Epithelial cell of alveolus of lung (primary cell): ENCODE data around the gene TMEM170A. TPM values are rescaled to one million over a fixed set of nuclear protein-coding genes. Genes with fewer than 3 reads are reported as not detected.

ENCODE experiments used
- total RNA-seq: library from RNA; depleted of rRNA; stranded (reverse); fragments of >200 nt; gene quantifications from 2 replicates; pipeline ENCODE4 v1.2.1, GENCODE V29; 2015

TMEM170A gene, protein sequence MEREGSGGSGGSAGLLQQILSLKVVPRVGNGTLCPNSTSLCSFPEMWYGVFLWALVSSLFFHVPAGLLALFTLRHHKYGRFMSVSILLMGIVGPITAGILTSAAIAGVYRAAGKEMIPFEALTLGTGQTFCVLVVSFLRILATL
- total RNA-seq, result 8.8 and 13.3 TPM in 2 replicates

DNA sequence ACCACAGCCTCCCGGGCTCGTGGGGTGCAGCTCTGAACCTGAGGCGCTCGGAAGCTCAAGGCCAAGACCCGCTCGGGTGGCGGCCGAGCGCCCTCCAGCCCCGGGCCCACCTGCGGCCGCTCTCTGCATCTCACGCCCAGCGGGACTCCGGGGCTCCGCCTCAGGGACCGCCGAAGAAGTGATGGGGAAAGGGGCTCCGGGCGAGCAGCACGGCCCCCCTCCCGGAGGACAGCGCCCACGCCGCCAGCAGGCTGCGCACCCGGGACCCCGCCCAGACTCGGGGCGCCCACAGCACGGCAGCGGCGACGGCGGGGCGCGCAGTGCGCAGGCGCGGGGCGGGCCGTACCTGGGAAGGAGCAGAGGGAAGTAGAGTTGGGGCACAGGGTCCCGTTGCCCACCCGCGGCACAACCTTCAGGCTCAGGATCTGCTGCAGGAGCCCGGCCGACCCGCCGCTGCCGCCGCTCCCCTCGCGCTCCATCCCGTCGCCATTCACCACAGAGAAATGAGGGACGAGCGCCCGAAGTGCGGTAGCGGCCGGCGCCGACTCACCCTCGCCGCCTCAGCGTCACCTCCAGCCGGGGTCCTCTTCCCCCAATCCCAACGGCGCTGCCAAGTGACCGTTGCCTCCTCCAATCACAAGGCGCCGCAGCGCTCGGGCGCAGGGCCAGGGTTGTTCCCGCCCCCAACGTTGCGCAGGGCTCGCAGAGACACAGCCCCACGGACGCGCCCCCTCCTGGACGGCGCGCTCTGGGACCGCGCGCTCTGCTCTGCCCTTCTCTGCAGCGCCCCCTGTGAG, at the start of gene TMEM170A:
Gene TMEM170A, minus strand, starts transcription at position 568 of the 797 bp plus-strand sequence. Its CDS starts 89 bp downstream, at position 479.

DNA sequence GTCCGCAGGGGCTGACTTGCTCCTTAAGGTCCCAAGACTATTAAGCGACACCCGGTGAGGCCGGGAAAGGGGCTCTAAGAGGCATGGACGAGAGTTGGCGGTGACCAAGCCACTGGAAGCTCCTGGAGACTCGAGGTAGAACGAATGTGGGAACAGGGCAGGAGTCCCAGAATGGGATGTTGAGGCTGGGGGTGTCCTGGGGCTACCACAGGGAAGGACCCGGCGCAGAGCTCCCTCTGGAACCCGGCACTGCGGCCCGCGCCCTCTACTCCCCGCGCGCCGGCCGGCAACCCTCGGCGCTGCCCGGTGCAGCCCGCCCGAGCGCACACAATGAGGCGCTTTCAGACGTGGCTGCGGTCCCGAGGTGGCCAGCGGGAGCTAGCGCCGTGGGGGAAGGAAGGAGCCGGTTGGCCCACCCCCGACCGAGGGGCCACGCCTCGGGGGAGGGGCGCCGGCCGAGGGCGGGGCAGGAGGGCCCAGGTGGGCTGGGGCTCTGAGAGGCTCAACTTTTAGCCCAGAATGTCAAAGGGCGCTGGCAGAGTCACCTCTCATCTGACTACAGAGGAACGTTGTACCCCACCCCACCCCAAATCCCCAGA, 30.7 kb upstream of the TMEM170A start, which contains the start of gene CHST6:
Gene CHST6, minus strand, starts transcription at position 366 of the 599 bp plus-strand sequence. CDS start 15,613 bp downstream, outside the sequence.

DNA sequence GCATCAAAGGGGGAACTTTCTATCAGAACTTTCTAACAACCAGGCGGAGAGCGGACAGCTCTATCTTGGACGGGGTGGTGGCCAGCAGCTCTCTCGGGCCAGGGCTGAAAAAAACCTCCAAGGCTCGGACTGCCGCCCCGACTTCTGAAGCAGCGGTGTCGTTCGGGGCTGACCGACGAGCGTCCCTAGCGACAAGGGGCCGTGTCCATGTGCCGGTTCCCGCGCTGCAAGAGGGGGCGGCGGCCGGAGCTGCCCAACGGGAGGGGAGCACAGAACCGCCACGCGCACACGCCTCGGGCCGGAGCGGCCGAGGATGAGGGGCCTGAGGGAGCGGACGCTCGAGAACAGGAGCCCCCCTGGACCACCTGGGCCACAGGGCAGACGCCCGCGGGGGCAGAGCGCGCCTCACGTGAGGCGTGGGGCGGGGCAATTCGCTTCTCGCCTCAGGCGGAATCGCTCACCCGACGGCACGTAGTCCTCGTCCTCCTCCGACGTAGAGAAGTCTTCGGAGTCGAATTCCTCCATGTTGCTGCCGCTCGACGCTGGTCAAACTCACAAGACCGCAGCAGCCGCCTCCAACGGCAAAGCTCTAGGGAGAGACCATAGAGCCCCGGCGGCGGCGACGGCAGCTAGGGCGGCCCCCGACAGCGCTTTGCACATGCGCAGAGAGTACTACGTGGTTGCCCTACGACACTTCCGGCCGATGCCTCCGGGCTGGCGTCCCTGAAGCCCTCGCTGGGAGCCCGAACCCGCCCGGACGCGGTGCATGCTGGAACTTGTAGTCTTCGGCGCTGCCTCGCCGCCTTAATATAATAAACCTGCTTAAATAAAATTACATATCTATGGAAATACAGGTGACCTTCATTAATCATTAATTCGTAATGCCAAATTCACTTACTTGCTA, 31.4 kb downstream of the TMEM170A start, which contains the start of gene CFDP1:
Gene CFDP1, minus strand, starts transcription at position 676 of the 904 bp plus-strand sequence. Its CDS starts 151 bp downstream, at position 525.

Other genes starting within 250 kb of the TMEM170A start
- gene CTRB1, start 245.7 kb downstream of the TMEM170A start, total RNA-seq, result not detected in 2 replicates
- gene BCAR1, start 213.1 kb downstream of the TMEM170A start, total RNA-seq, result 69.4 and 81.5 TPM in 2 replicates
- 44.3 and 56.0 TPM in 2 replicates for gene CFDP1, start 31.2 kb downstream of the TMEM170A start, total RNA-seq
- gene CHST6, start 30.8 kb upstream of the TMEM170A start, total RNA-seq, result 0.24 and 1.7 TPM in 2 replicates
- not detected in 2 replicates for gene CHST5, start 71.4 kb upstream of the TMEM170A start, total RNA-seq
- gene TMEM231, start 91.6 kb upstream of the TMEM170A start, total RNA-seq, result 8.1 and 12.3 TPM in 2 replicates
- gene GABARAPL2, start 101.7 kb upstream of the TMEM170A start, total RNA-seq, result 52.0 and 69.9 TPM in 2 replicates
- gene ADAT1, start 158.6 kb upstream of the TMEM170A start, total RNA-seq, result 27.2 and 46.9 TPM in 2 replicates
- 126 and 172 TPM in 2 replicates for gene KARS1, start 183.0 kb upstream of the TMEM170A start, total RNA-seq
- 46.4 and 66.0 TPM in 2 replicates for gene TERF2IP, start 183.1 kb upstream of the TMEM170A start, total RNA-seq
- gene CPHXL2, start 212.3 kb upstream of the TMEM170A start, total RNA-seq, result not detected in 2 replicates
- gene DUXB, start 236.8 kb upstream of the TMEM170A start, total RNA-seq, result not detected in 2 replicates